Heart left ventricle (tissue), 13 donors: Measurements from ENCODE around the gene P2RX1.

Source experiments
- POLR2A ChIP-seq, 2 donors: fragments of 450-650 bp; IDR thresholded peaks; one replicate each; pipeline ENCODE4 v1.6.1; 2017; ENCODE audit warnings: antibody characterized with exemption in 2 of 2, mild to moderate bottlenecking in 2 of 2, moderate library complexity in 2 of 2
- TF ChIP-seq, protein P1 (sequence below), 12 donors: fragments of 200-600 bp; sonication (generic) in 4 of 12; IDR thresholded peaks; one replicate each; pipeline versions ENCODE4 v1.5.0 to v1.8.0; 2018 to 2022; ENCODE audit warnings: antibody characterized with exemption in 12 of 12, mild to moderate bottlenecking in 5 of 12
- donor health status: ischemic (EF 13 %, LVEDD 7.1; RV severe dilation, severe dysfunction).
- donor health status: DM: no; HTN: yes; CAD: no.
- donor health status: DM: no; HTN: no; CAD: no.
- donor health status: ischemic (EF 25% LVEDD 6.9; RV normal size, moderate dysfunction).
- donor health status: ischemic (EF 25% LVEDD 5.7; RV mildly dilated, moderate dysfunction).
- donor health status: ischemic (EF 35%, LVEDD 5.7; RV mildly dilated, moderate dysfunction).
- donor health status: nonischemic (EF 11% LVEDD 7.7; RV severe dilation, severe dysfunction).
- donor health status: DM: yes; HTN: yes; CAD: no.
- donor health status: PGD.
- donor health status: ischemic (EF 29% LVEDD 5.4; RV normal size, mild dysfunction).
- donor health status: nonischemic (EF 23%, LVEDD 6.1; RV moderate dilation, normal function).

DNA sequence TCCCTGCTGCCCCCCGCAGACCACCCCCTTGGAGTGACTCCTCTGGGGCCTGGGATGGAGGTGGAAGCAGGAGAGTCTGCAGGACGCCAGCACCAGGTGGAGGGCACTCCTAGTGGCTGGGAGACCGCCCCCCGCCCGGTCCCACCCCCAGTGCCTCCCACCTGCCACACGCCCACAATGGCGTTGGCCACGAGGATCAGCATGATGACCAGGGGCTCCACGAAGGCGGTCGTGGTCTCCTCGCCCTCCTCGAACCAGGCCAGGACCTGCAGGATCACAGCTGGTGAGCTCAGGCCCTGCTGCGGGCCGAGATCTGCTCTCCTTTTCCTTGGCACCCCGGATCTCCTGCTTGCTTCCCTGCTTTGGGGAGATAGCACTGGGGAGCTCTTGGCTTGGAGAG lies 35.2 kb upstream of the P2RX1 start:
- TF ChIP-seq, protein P1, sequence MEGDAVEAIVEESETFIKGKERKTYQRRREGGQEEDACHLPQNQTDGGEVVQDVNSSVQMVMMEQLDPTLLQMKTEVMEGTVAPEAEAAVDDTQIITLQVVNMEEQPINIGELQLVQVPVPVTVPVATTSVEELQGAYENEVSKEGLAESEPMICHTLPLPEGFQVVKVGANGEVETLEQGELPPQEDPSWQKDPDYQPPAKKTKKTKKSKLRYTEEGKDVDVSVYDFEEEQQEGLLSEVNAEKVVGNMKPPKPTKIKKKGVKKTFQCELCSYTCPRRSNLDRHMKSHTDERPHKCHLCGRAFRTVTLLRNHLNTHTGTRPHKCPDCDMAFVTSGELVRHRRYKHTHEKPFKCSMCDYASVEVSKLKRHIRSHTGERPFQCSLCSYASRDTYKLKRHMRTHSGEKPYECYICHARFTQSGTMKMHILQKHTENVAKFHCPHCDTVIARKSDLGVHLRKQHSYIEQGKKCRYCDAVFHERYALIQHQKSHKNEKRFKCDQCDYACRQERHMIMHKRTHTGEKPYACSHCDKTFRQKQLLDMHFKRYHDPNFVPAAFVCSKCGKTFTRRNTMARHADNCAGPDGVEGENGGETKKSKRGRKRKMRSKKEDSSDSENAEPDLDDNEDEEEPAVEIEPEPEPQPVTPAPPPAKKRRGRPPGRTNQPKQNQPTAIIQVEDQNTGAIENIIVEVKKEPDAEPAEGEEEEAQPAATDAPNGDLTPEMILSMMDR (IDR thresholded peaks at IDR 0.05): no peak
- TF ChIP-seq POLR2A (IDR thresholded peaks at IDR 0.05): no peak
